Activated effector memory CD4-positive, alpha-beta T cell treated with Interleukin-2 at 50 U/mL for 16 hours (primary cell): ENCODE results near the gene HTR7.
"Not testable (repeated sequence)": the region's sequence is repeated elsewhere in the genome, so short reads cannot be mapped to it uniquely, and the experiment has no call there.

Source experiments
- DNase-seq: peaks from one replicate; pipeline ENCODE4 v3.0.0-alpha.2; 2020

The HTR7 gene

DNA sequence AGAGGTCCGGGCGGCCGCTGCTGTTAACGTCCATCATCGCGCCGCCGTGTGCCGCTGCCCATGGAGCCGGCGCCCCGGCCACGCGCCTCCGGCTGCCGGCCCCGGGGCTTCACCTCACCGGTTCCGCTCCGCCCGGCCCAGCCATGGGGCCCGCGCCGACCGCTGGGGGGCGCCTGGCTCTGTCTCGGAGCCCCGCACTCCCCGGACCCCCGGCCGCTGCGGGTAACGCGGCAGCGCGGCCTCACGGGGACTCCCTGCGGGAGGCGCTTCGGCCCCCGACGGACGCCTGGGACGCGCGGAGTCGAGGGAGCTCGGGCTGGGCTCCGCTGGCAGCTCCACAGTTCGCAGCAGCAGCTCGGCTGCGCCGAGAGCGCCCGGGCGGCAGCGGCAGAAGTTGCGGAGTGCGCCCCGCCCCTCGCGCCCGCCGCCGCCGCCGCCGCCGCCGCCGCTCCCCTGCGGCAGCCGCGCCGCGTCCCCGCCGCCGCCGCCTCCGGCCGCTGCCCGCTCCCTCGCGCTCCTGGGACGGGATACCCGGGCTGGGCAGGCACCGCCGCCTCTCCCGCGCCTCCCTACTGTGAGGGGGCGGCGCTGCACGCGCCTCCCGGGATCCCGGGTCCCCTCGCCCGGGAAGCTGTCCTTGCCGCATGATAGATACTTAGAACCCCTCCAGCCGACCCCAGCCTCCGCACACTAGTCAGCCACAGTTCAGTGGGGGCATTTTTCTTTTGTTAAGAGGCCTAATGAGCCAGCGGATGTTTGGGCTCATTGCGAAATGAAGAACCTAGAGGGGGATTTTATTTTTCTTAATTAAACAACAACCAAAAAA lies at the start of gene HTR7:
HTR7 (minus strand) TSS at position 405 of the 826 bp plus-strand sequence; CDS start at position 37, 368 bp downstream.
- DNase-seq = peak; percentile 49

DNA sequence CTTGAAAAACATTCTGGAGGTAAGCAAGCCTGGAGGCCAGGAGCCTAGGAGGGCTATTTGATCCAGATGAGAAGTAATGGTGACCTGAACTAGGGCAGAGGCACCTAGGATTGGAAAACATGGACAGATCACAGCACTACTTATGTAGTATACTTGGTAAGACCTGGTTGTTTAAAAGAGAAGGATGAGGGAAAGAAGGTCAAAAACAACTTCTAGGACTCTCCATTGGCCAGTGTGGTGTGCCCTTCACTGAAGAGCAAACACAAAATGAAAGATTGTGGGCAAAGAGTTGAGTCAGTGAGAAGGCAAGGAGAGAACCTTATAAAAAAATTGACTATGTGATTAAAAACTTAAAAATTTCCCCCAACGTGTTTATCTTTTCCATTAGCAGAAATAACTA lies 48.8 kb upstream of the HTR7 start:
- no peak for DNase-seq

DNA sequence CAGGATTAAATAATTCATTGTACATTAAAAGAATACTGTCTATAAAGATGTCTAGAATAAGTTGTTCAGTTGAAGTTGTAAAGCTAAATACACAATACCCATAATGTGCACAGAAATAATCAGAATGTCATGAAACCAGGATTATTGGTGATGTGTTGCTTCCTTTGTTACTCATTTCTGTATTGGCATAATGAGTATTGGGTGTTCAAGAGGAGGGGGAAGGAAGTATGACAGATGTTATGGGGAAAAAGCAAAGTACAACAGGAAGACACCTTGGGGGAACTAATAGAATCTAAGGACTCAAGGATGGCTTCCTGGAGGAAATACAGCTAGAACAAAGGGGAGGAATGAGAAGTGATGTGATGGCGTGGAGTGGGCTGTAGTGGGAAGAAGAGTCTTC lies 48.1 kb upstream of the HTR7 start:
- DNase-seq = no peak

DNA sequence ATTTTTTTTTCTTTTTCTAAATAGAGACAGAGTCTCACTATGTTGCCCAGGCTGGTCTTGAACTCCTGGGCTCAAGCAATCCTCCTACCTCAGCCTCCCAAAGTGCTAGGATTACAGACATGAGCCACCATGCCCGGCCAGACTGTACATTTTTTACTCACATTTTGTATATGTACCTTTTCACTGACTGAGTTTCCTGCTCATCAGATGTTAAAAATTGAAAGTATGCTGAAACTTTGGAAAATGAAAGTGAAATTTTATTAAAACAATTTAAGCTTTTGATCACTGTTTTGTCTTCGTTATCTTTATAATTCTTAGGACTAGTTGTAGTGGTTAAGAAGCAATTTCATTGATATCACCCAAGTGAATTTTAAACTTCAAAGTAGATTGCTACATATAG lies 39.1 kb upstream of the HTR7 start:
- DNase-seq = not testable (repeated sequence)

DNA sequence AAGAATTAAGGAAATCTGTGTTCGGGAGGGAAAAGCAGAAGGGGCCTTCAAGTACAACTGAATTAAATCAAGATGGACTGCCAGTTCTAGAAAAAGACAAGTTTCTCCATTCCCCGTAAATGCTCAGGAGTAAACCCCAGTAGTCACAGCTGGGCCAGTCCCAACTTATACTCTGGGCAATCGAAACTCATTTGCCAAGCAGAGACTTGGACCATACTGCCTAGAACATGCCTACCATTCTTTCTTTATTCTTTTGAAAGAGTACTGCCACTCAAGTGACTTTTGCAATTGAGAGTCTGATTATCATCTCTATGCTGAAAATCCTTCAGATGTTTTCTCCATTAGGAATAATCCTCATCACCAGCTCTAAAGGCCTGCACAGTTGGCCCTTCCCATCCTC lies 35.4 kb upstream of the HTR7 start:
- no peak for DNase-seq

DNA sequence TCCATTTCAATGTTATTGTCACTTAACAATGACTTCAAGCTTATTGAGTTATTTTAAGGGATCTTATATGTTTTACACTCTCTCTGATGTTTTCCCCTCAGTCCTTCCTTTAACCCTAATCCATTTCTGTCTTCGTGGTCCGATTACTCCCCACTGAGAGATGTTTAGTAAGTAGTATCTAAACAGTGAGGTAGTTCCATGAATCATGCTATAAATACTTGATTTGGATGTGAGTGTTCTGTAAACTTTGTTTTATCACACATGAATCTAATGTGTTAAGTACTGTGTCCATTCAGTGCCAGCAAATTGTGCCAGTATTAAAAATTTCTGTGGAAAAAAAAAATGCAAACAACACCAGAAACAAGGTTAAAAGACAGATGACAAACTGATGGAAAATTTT lies 32.5 kb upstream of the HTR7 start:
- no peak for DNase-seq

DNA sequence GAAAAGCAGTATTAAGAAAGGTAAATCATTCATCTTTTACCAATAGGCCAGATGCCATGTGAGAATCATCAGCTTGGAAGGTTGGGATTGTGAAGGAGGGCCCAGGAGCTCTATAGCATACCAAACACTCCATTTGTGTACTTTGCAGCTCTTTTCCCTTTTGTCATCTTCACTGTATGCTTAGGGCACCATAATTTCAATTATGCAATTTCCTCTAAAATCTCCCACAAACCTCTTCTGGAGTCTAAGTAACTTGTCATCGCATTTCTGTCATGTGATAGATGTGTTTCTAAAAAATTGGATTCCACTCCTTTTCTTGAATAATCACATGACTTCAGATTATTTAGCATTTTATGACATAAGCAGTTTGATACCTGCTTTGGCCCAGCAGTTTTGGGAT lies 31.8 kb upstream of the HTR7 start:
- no peak for DNase-seq

DNA sequence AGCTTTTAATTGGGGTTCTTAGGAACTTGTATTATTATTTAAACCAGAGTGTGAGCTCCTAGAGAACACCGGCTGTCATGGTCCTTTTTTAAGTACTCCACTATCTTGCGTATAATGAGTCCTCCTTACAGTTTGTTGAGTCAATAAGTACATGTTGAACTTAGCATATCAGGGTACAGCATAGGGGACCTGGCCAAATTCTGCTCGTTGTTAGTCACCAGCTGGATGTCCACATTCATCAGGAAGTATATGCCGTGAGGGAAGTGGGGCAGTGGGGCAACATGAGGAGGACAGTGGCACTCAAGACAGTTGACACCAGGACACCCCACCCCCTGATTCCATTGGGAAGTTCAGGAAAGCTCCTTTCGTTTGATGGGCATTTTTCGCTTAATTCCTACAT lies 30.5 kb upstream of the HTR7 start:
- DNase-seq = no peak

DNA sequence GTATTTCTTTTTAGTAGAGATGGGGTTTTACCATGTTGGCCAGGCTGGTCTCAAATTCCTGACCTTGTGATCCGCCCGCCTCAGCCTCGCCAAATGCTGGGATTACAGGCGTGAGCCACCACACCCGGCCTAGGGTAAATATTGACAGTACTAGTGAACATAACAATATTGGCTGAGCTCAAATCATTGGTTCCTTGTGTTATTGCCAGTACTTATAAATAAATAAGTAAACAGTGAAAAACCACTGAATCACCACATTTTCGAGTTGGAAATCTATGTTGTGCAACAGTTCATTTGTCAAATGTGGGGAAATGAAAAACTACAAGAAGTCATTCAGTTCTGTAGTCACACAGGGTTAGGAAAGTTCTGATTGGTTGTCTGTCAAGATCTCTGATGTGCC lies 29.7 kb upstream of the HTR7 start:
- no peak for DNase-seq

DNA sequence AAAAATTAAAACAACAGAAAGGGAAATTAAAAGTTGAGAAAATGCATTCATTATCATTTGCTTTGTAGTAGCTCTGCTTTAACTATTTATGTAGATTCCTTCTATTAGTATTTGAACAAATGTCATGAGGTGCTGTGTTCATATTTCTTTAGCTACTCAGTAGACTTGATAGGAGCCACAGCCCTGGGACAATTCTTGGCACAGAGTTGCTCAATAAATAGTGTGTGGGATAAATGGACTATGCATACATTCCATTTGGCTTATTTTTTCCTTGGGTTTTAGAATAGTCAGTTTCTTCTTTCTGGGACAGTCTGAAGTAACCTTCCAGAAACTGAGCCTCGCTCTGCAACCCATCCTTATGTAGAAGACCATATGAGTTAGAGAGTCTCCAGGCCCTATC lies 27.3 kb upstream of the HTR7 start:
- no peak for DNase-seq

DNA sequence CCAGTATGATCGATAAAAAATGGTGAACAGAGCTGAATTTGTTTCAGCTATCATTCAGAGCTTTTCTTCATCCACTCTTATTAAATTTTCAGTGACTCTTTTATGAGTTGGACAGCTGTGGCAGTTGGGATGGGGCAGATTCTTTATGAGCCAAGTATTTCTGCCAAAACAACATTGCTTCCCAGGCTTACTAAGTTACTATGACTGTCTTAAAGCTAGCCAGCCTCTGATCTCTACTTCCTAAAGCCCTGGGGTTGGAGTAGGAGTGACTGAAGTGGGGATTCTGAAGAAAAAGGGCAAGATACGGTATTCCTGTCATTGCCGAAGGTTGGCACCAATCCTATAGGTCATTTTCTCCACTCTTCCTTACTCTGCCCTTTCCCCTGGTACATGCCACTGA lies 26.6 kb upstream of the HTR7 start:
- no peak for DNase-seq

DNA sequence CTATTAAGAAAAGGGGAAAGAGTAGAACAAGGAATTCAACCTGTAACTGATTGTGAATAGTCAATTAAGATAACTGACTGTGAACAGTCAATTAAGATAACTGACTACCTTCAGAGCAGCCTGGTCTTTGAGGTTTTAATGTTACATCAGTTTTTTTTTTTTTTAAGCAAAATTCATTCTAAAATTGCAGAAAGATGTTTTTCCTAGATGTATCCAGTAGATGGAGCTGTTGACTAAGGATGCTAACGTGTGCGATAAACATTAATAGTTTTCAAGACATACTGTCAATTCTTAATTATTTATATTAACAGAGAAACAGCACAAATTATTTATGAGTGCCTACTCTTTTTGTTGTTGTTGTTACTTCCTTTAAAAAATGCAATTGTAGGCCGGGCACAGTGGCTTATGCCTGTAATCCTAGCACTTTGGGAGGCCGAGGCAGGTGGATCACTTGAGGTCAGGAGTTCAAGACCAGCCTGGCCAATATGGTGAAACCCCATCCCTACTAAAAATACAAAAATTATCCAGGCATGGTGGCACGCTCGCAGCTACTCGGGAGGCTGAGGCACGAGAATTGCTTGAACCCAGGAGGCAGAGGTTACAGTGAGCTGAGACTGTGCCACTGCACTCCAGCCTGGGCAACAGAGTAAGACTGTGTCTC lies 22.4 kb upstream of the HTR7 start:
- not testable (repeated sequence) for DNase-seq

DNA sequence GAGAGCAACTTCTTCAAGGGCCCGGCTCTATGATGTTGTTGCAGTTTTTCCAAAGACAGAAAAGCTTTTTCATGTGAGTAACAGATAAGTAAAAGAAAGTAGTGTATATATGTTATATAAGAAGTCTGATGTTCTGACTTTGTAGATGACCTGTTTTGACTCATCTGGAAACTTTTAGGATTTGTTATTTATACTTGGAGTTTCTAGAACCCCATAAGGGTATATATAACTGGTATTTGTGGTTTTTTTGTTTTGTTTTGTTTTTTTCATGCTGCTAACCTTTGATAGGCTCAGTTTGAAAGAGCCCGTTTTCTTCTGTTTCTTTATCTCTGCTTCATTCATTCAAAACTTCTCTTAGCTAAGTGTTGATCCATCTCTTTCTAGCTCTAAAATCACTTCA lies 21.2 kb upstream of the HTR7 start:
- DNase-seq = no peak

DNA sequence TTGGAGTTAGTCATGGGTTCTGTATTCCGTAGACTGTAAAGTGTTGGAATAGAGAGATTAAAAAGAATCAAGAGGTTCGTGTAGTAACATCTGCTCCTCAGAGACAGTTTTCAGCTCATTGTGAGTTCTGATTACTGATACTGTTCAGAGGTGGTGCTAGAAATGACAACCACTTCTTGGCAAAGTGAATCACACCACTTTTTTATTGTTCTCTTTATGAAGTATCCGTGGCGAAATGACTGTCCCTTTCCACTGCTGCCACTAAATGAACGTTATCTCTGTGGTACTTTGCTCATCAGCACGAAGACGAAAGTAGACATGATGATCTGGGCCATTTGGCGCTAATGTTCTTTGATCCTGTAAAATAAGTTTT lies 14.8 kb upstream of the HTR7 start:
- DNase-seq = no peak

DNA sequence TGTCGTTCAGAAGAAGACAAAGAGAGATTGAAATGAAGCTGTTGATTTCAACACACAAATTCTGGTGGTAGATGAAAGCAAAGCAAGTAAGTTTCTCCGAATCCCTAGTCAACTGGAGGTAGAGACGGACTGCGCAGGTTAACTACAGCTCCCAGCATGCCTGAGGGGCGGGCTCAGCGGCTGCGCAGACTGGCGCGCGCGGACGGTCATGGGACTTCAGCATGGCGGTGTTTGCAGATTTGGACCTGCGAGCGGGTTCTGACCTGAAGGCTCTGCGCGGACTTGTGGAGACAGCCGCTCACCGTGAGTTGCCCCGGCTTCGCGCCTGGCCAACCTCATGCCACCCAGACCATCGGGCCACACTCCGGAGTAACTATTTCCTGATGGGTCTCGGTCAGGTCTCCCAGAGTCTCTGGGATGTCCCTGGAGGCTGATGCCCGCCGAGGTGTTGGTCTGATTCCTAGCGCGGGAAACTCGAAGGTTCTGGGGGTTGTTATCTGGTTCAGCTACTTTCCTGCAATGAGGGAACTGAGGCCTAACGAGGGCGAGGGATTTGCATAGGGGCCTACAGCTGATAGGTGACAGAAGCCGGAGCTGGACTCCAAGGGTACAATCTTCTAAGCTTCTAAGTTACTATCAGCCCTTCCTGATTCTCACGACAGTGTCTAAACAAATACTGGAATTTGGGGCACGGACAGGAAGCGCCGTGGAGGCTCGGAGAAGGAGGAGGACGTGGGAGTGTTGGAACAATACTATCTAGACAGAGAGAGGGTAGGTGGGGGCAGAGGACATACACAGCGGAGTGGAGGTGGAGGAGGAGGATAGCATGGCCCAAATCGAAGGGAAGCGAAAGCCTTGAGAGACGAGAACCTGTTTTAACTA lies 14.2 kb upstream of the HTR7 start, which contains the start of gene RPP30:
RPP30 (plus strand) TSS at position 209 of the 882 bp plus-strand sequence; CDS start at position 222, 13 bp downstream.
- peak; percentile 74 for DNase-seq

DNA sequence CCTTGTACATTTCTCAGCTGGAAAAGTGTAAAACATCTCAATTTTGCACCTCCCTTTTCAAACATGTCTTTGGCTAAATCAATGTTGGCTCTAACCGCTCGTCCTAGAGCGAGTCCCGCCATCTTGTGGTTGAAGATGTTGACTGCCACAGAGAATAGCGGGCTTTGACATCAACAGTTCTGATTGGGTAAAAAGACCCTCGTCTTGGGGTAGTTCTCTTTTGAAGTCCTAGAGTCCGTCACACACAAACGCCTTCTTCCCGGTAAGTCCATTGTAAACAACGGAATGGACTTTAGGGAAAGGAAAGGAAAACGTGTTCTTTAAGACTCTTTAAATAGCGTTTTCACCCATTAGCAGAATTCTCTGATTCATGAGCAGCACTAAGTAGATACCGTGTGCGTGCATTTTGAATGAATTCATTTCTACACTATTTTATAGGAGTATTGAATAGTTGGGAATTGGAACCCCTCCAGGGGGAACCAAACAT lies 13.5 kb upstream of the HTR7 start:
- DNase-seq = peak; percentile 7

DNA sequence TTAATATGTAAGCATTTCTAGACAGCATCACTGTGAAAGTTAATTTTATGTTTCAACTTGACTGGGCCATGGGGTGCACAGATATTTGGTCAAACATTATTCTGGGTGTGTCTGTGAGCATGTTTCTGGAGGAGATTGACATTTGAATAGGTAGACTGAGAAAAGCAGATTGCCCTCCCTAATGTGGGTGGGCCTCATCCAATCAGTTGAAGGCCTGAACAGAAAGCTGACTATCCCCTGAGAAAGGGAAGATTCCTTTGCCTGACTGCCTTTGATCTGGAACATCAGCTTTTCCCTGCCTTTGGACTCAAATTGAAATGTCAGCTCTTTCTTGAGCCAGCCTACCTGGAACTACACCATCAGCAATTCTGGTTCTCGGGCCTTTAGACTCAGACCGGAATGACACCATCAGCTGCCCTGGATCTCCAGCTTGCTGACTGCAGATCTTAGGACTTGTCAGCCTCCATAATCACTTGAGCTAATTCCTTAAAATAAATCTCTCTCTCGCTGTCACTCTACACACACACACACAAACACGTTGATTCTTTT lies 8.3 kb upstream of the HTR7 start:
- DNase-seq = no peak

DNA sequence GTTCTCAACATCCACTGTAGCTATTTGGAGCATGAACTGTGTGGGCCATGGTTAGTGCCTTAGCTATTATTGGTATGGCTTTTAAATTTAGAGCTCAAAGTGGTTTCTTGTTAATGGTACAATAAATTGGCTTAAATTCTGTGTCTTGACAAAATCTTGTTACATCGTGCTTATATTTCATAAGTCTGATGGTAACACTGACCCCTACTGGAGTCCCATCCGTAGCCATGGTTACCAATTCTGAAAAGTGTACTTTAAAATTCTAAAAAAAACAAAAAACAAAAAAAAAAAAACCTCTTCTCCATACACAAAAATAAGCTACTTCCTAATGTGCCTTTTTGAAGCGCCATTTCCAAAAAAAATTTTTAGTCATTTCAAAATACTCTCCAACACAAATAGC lies 7.6 kb upstream of the HTR7 start:
- DNase-seq = no peak

DNA sequence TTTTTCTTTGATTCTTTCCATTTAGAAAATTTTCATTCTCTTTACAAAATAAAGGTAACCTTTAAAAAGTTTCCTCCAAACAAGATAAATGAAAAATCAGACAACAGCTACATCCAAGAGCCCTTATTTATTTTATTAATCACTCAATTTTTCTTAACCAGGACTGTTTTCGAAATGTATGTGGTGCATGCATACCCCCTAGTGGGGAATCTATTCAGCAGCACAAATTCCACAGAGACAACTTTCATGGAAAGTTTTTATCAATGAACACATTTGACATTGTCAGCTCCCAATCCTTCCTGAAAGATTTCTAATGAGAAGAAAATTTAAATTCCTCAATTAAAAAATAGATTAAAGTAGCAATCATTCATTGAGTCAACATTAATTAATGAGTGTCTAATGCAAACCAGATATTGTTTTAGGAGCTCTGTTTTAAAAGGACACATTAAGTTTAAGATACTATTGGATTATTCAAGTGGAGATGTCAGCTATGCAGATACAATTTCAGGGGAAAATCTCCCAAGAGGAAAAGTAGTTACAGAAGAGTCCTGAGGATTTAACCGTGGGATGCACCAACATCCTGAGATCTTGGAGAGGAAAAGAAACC lies 5.2 kb upstream of the HTR7 start:
- no peak for DNase-seq

DNA sequence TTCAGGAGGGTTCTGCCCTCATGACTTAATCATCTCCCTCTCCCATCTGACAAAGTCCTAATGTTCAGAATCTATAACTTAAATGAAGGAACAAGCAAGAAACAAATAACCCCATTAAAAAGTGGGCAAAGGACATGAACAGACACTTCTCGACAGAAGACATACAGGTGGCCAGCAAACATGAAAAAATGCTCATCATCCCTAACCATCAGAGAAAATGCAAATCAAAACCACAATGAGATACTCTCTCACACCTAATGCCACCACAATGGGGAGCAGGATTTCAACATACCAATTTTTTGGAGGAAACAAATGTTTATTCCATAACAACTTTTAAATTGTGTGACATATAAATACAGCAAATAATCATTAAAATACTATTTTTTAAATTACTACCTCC lies 3.0 kb upstream of the HTR7 start:
- no peak for DNase-seq

DNA sequence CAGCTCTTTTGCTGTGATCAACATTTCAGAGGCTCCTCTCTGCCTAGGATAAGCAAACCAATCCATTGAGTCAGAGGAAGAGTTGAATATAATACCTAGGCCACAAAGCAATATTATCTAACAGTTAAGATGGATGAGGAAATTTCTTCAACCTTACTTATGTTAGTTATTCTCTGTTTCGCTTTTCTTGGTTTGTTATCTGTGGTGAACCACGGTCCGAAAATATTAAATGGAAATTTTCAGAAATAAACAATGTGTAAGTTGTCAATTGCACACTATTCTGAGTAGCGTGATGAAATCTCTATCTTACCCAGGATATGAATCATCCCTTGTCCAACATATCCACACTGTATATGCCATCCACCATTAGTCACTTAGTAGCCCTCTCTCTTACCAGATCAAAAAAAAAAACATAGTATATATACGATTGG lies 1.5 kb upstream of the HTR7 start:
- no peak for DNase-seq

DNA sequence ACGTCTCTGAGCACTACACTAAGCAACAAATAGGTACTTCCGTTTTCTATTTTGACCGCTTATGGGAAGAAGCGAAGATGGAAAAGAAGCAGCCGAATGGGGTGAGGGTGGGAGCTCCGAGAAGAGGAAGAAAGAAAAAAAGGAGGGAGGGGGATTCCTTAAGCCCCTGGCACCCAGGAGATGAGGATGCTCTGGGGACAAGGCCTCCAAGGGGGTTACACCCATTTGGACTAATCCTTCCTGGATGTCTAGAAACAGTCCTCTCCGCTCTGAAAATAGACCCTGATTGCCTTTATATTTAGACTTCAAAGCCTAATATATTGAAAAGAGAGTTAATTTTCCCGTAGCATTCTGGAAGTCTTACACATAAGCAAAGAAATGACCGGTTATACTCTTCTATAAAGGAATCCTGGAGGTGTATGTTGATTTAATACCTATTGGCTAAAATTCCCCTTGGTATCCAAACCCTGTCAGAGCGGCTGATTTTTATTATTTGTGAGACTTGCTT lies 676 bp upstream of the HTR7 start:
- no peak for DNase-seq
